HG03469 (cell line): ENCODE data around the gene TBC1D10B.
"Not testable (repeated sequence)": the region's sequence is repeated elsewhere in the genome, so short reads cannot be mapped to it uniquely, and the experiment has no call there.

Experiments
- ATAC-seq: cut with Tn5 transposase; IDR thresholded peaks from one replicate; pipeline ENCODE4 v1.9.1; 2021; ENCODE audit warnings: mild to moderate bottlenecking, moderate library complexity, moderate number of reproducible peaks; ENCODE audit not compliant: unreplicated experiment

The TBC1D10B gene

GRCh38 chr16:30337964-30338357, 32.3 kb downstream of the TBC1D10B start:
- ATAC-seq, result not testable (repeated sequence)

DNA sequence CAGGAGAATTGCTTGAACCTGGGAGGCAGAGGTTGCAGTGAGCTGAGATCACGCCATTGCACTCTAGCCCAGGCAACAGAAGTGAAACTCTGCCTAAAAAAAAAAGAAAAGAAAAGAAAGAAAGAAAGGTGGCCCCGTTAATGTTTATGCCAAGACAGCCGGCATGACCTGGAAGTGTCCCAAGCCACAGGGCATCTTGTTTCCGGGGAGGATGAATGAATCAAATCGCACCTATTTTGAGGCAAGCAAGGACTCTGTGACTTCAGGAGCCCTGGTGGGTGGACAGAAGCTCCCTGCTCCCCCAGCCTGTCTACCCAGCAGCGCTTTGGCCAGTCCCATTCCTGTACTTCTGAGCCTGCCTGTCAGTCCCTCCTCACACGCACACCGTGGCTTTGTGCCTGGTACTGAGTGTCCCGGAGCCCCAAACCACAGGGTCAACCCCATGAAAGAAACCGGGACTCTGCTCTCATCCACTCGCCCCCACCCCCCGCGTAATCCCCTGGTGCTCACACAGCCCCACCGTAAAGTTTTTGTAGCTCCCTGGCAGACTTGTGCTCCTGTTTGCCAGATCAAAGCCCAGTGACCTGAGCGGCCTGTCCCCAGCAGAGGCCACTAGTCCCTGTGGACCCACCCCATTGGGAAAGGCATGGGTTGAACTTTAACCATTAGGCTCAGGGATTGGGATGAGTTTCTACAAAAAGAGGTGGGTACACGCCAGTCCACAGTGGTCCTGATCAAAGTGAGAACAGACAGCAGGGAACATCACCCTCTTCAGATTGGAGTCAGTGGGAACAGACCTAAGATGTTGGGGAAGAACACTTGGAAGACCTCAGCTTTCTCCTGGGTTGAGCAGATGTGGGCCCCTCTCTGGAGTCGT, 34.5 kb downstream of the TBC1D10B start:
- no peak for ATAC-seq

GRCh38 chr16:30335028-30335597, 35.2 kb downstream of the TBC1D10B start:
- peak; percentile 54 for ATAC-seq

GRCh38 chr16:30334473-30334989, 35.8 kb downstream of the TBC1D10B start:
- peak; percentile 65 for ATAC-seq

GRCh38 chr16:30324220-30324619, 46.1 kb downstream of the TBC1D10B start:
- not testable (repeated sequence) for ATAC-seq

GRCh38 chr16:30318647-30319046, 51.6 kb downstream of the TBC1D10B start:
- ATAC-seq, result not testable (repeated sequence)

DNA sequence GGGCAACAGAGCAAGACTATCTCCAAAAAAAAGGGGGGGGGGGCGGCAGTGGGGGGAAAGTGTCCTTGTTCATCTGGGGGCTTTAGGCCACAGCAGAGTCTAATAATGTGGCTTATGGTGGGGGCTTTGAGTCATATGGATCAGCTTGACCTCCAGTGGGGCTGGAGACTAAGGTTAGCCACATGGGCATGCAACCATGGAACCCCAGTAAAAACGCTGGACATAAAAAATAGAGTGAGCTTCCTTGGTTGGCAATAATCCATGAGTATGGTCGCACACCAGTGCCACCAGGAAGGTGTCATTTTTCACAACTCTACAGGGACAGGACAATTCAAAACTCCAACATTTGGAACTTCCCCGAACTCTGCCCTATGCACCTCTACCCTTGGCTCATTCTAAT, 59.4 kb downstream of the TBC1D10B start:
- not testable (repeated sequence) for ATAC-seq

- not testable (repeated sequence) for ATAC-seq
These were observed 61.0 kb downstream of the TBC1D10B start for GRCh38 chr16:30309255-30309654.
